Measurements from ENCODE around the gene DHX40.
A peak's percentile ranks its signal among the peaks of the same experiment; 100 is the strongest.
"Not testable (repeated sequence)": the region's sequence is repeated elsewhere in the genome, so short reads cannot be mapped to it uniquely, and the experiment has no call there.

Gene DHX40

DNA sequence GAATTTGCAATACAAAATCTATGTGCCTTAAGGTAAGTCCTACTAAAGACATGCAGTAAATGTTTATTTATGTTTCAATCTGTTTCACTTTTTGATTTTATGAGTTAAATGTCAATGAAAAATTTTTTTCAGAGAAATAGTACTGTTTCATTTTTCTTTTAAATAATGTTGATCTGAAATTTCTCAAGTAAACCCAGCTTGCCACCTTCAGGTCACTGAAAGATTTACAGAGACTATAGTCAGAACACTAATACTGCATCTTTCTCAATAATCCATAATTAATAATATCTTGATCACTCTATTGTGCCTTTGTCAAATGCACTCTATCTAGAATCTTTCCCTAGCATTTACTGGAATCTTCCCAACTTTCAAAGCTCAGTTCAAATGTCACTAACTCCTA lies 6.5 kb upstream of the DHX40 start:
- DNase-seq (ENCODE audit: low spot score), result no peak

DNA sequence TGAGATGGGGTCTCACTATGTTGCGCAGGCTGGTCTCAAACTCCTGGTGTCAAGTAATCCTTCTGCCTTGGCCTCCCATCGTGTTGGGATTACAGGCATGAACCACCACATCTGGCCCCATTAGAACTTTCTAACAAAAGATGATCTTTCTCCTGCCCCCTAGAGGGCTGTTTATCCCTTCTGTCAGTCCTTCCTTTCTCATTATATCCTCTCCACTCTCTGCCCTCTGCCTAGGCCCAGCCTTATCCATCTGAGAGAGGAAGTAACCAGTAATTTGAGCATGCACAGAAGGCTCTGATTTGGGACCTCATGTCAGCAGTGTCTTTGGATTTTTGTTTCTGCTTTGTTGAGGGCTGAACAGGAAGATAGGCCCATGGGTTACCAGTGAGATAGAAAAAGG lies 4.4 kb upstream of the DHX40 start:
- DNase-seq (ENCODE audit: low spot score), result no peak

DNA sequence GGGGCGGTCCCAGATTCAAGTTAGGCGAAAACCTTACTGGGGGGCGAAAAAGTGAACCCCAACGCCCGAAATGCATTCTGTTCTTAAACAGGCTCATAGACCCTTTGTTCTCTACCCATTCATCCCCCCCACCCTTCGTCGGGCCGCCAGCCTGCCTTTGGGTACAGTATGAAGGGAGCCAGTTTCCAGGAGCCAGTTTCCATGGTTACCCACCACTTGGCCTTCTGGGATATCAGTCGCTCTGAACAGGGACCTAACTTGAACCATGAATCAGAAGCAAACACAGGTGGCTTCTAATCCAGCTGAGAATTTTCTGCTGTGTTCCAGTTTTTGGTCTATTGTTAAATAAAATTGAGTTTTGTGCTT lies 532 bp downstream of the DHX40 start:
- peak; percentile 70 for DNase-seq (ENCODE audit: low spot score)

DNA sequence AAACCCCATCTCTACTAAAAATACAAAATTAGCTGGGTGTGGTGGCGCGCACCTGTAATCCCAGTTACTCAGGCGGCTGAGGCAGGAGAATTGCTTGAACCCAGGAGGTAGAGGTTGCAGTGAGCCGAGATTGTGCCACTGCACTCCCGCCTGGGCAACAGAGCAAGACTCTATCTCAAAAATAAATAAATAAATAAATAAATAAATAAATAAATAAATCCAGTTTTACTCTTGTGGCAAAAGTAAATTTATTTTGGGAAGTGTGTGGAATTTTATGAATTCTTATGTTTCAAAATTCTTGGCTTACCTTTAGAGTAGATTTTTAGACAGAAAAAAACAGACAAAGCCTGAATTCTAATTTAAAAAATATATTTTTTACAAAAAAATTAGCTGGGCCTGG lies 3.7 kb downstream of the DHX40 start:
- not testable (repeated sequence) for DNase-seq (ENCODE audit: low spot score)

DNA sequence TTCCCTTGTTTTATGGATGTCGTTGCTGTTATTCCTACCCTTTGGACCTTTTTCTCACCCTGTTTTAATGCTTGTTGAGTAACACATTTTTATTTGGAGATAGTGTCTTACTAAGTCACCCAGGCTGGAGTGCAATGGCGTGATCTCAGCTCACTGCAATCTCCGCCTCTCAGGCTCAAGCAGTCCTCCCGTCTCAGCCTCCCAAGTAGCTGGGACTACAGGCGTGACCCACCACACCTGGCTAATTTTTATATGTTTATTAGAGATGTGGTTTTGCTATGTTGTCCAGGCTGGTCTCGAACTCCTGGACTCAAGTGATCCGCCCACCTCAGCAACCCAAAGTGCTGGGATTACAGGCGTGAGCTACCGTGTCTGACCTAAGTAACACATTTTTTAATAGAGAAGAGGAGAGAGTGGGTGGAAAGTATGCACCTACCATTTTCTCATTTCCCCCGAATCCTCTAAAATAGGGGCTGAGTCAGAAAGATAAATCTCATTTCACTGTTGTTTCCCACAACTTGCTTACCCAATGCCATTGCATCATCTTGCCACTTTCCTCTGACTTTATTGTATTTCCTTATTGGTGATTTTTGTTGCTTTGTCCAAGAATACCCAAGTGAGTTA lies 7.0 kb downstream of the DHX40 start:
- DNase-seq (ENCODE audit: low spot score), result no peak

DNA sequence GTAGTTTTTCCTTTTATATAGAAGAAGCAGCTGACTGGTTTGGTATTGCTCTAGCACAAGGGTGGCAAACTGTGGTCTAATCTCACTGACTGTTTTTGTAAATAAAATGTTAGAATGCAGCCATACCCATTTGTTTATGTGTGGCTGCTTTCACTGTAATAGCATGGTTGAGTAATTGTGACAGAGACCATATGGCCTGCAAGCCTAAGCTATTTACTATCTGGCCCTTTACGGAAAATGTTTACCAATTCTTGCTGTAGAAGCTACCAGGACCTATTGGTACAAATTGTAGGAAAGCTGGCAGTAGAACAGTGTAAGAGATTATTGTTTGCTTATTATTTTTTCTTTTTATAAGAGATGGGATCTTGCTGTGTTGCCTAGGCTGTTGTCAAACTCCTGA lies 18.8 kb downstream of the DHX40 start:
- not testable (repeated sequence) for DNase-seq (ENCODE audit: low spot score)

DNA sequence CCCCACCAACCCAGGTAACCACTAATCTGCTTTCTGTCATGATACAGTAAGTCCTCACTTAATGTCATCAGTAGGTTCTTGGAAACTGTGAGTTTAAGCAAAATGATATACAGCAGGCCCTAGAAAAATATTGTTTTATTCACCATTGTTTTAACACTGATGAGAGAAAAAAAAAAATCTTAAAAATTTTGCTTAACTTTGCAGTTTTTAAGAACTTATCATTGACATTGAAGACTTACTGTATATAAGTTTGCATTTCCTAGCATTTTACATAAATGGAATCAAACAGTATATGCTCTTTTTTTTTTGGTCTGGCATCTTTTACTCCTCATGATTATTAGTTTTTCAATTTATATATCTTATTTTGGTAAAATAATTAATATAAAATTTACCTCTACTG lies 34.8 kb downstream of the DHX40 start:
- no peak for DNase-seq (ENCODE audit: low spot score)

DNA sequence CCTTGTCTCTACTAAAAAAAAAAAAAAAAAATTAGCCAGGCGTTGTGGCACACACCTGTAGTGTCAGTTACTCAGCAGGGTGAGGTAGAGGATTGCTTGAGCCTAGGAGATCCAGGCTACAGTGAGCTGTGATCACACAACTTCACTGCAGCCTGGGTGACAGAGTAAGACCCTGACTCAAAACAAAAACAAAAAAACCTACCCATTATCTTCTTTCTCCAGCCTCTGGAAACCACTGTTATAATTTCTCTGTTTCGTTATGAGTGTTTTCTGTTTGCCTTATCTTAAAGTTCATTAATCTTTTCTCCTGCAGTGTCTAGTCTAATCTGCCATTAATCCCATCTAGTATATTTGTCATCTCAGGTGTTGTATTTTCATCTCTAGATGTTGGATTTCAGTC lies 35.7 kb downstream of the DHX40 start:
- DNase-seq (ENCODE audit: low spot score), result no peak

DNA sequence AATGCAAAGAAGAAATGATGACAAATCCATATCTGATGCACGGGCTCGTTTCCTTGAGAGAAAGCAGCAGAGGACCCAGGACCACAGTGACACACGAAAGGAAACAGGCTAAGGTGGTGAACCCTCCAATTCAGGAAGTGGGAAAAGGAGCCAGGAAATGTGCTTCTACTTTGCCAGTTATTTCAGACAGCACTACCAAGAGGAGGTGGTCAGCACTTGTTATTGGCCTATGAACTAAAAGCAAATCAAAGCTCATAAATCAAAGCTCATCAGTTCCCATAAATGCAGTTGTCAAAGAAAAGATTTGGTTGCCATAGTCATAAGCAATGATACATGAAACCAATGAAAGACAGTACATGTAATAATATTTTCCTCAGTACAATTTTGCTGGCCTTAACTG lies 41.7 kb downstream of the DHX40 start:
- no peak for DNase-seq (ENCODE audit: low spot score)

DNA sequence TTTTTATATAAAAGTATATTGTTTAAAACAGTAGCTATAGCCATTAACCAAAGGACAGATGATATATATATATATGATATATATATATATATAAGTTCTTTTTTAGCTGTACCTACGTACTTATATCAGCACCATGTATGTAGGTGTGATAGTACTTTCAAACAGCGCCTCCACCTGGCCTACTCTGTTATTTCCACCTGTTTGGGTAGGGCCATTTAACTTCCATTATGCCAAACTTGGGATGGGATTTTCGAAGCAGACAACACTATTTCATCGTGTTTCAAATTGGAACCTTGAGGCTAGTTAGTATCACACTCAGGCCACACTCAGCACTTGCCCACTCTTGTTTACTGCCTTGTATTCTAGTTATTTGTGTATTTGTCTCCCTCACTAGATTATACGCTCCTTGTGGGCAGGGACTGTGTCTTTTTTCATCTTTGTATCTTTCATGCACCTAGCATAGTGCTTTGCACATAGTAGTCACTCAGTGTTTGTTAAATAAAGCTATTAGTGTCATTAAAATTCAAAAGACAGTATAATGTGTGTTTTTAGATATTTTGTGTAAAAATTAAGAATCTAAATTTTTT lies 42.5 kb downstream of the DHX40 start:
- no peak for DNase-seq (ENCODE audit: low spot score)

DNA sequence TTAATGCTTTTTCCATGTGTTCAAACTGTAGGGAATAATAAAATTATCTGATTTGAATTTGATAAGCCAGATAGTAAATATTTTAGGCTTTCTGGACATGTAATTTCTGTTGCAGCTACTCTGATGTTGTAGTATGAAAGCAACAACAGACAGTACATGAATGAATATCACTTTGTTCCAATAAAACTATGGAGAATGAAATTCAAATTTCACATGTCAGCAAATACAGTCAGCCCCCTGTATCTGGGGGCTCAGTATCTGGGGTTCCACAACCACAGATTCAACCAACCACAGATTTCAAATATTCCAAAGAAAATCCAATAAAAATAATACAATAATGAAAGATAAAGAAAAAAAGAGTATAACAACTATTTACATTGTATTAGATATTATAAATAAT lies 46.1 kb downstream of the DHX40 start:
- no peak for DNase-seq (ENCODE audit: low spot score)

DNA sequence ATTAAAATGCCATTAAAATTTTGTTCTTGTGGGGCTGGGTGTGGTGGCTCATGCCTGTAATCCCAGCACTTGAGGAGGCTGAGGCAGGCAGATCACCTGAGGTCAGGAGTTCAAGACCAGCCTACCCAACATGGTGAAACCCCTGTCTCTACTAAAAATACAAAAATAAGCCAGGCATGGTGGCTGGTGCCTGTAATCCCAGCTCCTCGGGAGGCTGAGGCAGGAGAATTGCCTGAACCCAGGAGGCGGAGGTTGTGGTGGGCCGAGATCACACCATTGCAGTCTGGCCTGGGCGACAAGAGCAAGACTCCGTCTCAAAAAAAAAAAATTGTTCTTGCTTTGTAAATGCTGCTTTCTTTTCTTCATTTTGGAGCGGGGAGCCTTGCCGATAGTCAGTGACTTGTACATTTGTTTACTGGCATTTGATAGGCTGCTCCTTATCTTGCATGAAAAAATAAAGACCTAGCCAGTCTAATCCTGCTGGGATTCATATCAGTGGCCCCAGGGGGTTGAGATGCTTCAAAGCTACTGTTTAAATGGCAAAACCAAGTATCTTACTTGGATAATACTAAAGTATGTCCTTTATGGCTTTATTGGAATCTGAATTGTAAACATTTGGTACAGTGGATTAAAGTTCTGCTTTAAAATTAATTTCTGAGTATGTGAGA lies 51.0 kb downstream of the DHX40 start:
- no peak for DNase-seq (ENCODE audit: low spot score)

DNA sequence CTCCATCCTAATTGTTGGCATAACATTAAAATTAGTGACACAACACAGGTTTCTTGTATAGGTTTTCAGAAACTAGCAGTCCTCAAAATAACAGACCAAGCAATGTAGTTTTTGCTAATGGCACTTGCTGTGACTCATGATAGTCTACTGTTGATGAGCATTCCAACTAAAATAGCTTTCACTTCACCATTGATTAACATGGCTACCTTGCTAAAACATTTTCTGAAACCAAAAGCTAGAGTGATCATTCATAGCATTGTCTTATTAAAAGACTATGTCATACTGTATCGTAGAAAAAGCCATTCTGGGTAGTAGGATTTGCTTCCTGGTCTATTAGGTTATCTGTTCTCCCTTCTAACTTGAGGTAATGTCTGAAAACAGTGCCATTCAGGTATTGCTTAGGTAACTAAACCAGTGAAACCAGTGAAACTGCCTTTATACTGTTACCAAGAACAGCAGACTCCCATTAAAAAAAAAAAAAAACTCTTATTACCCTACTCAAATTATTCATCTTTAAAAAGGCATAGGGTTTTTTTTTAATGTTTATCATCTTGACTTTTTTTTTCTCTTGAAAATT lies 51.8 kb downstream of the DHX40 start:
- no peak for DNase-seq (ENCODE audit: low spot score)

DNA sequence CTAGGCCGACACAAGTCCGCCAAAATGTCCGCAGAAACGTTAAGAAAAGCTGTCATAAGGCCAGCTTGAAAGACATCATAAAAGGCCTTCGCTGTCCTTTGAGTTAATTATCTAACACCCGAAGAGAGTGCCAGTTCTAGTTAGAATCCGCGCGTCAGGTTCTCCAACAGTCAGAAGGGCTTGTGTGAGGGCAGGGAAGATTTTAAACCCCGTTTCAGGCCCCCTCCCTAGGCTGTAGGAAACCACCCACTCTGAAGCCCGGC lies 53.6 kb downstream of the DHX40 start:
- DNase-seq (ENCODE audit: low spot score), result no peak

DNA sequence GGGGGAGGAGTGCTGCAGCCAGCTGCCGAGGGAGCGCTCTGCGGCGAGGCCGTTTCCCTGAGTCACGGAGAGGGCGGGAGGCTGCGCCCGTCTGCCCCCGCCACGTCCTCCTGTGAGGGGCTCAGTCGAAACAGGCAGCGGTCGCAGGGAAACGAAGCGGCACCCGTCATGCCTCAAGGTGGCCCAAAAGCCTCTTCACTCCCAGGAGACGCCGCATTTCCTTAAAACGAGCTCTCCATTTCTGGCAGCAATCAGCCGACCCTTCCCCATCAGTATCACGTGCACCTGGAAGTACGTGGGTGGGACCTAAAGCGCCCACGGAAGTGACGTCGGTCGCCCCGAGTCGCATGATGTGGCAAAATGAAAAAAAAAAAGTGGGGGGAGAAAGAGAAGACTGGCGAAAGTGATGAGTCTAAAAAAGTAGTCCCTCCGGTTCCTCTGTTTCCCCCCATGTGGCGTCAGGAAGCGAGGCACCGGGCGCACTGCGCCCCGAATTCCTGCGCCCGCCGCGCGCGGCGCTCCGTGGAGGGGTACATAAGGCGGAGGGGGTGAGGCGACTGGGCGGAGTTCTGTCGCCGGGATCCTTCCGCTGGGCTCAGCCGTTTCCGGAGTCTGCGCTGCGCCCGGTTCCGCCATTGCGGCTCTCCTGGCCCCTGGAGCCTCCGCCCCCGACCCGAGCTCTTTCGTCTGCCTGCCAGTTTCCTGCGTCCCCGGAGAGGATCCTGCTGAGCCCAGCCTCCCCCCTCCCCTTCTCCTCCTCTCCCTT lies 54.1 kb downstream of the DHX40 start, which contains the start of gene CLTC:
Gene CLTC (plus strand): TSS at position 598 of the 766 bp plus-strand sequence. CDS start 237 bp downstream, outside the sequence.
- peak; percentile 97 for DNase-seq (ENCODE audit: low spot score)

DNA sequence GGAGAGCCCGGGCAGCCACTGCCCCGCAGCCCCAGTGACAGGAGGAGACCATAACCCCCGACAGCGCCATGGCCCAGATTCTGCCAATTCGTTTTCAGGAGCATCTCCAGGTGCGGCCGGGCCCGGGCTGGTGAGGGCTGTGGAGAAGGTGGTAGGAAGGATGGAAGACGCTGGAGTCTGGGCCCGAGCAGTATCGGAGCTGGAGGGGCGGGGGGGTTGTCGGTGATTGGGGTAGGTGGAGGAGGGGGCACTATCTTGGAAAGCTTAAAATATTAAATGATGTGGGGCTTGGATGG lies 54.6 kb downstream of the DHX40 start:
- DNase-seq (ENCODE audit: low spot score), result no peak

DNA sequence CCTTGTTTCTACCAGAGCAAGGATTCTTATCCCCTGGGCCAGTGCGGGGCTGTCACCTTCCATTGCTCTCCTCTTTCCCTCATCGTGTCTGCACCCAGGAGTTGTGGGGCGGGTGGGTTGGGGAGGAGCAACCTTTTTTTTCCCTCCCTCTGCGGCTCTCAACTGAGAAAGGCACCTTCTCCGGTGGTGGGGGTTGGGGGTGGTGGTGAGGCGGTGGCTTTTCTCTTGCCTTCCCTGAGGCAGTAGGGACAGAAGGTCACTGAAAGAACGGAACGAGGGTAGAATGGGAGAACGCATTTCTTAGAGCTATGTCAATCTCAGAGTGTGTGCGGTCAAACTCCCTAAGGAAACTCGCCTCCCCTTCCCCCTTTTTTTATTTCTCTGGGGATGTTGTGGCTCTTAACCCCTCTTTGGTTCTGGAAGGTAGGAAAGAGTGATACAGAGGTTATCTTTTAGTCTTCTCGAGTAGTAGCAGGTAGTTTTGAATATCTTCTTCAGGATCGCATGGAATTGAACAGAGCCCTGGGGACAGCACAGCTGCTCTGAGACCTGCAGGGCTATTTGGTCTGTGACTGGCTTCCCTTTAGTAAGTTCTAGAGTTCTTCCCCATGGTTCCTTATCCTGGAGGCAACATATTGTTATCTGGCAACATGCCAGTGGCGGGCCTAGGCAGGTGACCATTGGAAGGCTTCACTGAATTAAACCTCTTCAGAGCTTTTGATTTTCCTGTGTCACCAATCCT lies 55.3 kb downstream of the DHX40 start:
- DNase-seq (ENCODE audit: low spot score), result peak; percentile 64

DNA sequence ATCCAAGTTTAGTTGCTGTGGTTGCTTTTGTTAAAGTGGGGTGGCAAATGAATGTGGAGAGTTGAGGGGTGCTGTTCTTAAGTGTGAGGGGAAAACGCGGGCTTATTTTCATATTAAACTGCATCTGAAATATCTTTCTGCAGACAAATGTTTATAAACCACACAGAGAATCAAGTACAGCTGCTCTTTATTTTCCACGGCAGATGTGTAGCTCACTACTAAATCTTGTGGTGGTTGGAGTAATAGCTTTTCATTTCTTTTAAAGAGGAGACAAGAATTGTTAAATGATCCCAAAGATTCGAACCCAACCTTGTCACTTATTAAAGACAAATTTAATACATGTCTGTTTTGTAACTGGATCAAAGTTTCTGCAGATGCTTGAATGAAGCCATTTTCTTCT lies 56.4 kb downstream of the DHX40 start:
- no peak for DNase-seq (ENCODE audit: low spot score)

DNA sequence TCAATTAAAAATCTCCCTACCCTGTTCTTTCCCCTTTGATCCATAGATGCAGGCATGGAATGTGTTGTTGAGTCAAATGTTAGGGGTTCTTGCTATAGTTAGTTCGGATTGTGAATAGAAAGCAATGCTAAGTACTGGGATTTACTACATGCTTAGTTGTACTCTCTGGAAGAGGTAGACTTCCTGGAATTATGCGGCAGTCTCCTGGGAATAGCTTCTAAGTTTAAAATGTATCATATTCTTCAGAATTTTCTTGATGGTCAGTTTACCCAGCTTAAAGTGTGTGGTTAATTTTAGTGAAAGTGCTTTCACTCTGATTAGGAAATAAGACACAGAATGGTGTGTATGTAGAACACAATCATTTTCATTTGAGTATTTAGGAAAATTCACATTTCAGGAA lies 57.7 kb downstream of the DHX40 start:
- DNase-seq (ENCODE audit: low spot score), result no peak

DNA sequence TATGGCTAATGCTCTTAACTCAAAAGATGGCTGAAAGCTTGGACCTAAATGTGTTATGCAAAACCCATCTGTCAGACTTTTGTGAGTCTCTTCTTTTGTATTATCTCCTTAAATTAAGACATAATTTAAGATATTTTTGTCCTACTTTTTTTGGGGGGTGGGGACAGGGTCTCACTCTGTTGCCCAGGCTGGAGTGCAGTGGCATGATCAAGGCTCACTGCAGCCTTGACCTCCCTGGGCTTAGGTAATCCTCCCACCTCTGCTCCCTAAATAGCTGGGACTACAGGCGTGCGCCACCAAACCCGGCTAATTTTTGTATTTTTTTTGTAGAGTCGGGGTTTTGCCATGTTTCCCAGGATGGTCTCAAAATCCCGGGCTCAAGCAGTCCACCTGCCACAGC lies 61.3 kb downstream of the DHX40 start:
- no peak for DNase-seq (ENCODE audit: low spot score)

DNA sequence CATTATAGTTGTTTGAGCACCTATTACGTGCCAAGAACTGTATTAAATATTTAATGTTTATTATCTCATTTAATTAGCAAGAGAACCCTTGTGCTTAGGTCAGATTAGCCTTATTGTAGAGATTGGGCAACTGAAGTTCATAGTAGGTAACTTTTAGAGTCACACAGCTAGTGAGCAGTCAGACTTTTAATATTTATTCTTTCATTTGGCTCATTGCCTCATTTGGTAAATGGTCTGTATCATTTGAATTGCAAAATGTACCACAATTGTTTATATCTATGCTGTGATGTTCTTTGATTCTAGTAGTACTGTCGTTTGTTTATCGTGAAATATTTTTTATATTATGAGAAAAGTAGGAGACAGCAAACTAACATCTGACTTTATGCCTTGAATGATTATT lies 61.9 kb downstream of the DHX40 start:
- no peak for DNase-seq (ENCODE audit: low spot score)

DNA sequence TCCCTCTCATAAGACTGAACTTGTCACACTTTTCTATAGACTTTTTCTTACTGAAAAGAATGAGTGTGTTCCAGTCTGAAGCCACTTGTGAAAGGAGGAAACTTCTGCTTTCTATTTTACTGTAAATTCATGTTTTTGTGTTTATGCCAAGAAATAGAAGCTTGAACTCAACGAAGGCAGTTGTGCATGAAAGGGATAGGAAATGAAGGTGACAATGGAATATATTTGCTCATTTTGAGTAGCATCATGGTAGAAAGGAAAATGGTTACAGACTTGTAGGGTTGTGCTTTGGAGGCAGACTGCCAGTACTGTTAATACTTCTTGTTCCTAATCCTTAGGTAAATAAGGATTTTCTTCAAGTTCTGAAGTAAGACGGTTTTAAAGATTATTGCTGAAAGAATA lies 62.4 kb downstream of the DHX40 start:
- DNase-seq (ENCODE audit: low spot score), result no peak
